ENCODE measurements around the gene SLC16A9.

DNA sequence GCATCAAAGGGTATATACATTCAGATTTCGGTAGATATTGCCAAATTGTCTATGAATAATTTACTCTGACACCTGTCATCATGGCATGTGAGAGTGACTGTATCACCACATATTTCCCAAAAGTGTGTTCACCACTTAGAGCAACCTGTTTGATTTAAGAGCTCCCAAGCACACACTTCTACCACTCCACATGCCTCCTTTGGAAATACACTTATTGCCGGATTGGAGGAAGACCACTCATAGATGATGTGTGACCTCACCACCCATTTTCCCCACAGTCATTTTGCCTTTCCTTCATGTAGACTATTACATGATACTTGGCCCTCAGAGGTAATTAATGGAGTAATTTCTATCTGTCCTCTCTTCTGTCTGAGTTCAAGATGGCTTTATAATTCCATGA is 75.5 kb downstream of the SLC16A9 start:
- TF ChIP-seq, protein P1, sequence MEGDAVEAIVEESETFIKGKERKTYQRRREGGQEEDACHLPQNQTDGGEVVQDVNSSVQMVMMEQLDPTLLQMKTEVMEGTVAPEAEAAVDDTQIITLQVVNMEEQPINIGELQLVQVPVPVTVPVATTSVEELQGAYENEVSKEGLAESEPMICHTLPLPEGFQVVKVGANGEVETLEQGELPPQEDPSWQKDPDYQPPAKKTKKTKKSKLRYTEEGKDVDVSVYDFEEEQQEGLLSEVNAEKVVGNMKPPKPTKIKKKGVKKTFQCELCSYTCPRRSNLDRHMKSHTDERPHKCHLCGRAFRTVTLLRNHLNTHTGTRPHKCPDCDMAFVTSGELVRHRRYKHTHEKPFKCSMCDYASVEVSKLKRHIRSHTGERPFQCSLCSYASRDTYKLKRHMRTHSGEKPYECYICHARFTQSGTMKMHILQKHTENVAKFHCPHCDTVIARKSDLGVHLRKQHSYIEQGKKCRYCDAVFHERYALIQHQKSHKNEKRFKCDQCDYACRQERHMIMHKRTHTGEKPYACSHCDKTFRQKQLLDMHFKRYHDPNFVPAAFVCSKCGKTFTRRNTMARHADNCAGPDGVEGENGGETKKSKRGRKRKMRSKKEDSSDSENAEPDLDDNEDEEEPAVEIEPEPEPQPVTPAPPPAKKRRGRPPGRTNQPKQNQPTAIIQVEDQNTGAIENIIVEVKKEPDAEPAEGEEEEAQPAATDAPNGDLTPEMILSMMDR (conservative IDR thresholded peaks at IDR 0.05 in 1 of 2, IDR thresholded peaks at IDR 0.05 in 1 of 2; ENCODE audit: extremely low read depth in 1 of 2, insufficient read depth in 1 of 2, low read depth in 1 of 2, low read length in 2 of 2): no peak
- no peak for TF ChIP-seq EZH2 (IDR thresholded peaks at IDR 0.05; ENCODE audit: borderline replicate concordance, low read length)

Measured in mammary epithelial cell (primary cell).